Natural killer cell (primary cell): ENCODE measurements around the gene PXDC1. TPM values are rescaled to one million over a fixed set of nuclear protein-coding genes. Genes with fewer than 3 reads are reported as not detected.
A peak's percentile ranks its signal among the peaks of the same experiment; 100 is the strongest.

Source experiments
- ATAC-seq, 3 donors: fragments of 150-1000 bp in 2 of 3; fragments of 200-7000 bp in 1 of 3; cut with Tn5 transposase; 1 replicate in 1 of 3; 2 replicates in 2 of 3; pipeline ENCODE4 v1.10.0; 2021; ENCODE audit warnings: mild to moderate bottlenecking in 2 of 3, moderate library complexity in 2 of 3
- DNase-seq, 2 donors: peaks; one replicate each; pipeline versions ENCODE4 v3.0.0 to v3.0.0-alpha.2; 2013 to 2021; ENCODE audit warnings: mixed read lengths in 1 of 2
- H3K27ac ChIP-seq: one replicate; pipeline ENCODE4 v1.5.1; 2013; ENCODE audit warnings: mild to moderate bottlenecking, low read length
- H3K27me3 ChIP-seq: one replicate; pipeline ENCODE4 v1.6.1; 2013; ENCODE audit warnings: low read length; ENCODE audit not compliant: control insufficient read depth, insufficient read depth
- H3K36me3 ChIP-seq: one replicate; pipeline ENCODE4 v1.6.1; 2013; ENCODE audit warnings: low read length; ENCODE audit not compliant: control insufficient read depth, insufficient read depth
- H3K4me1 ChIP-seq: one replicate; pipeline ENCODE4 v1.6.1; 2013; ENCODE audit warnings: low read length; ENCODE audit not compliant: control insufficient read depth, insufficient read depth
- H3K4me3 ChIP-seq: one replicate; pipeline ENCODE4 v1.5.1; 2013; ENCODE audit warnings: low read length
- H3K9me3 ChIP-seq: one replicate; pipeline ENCODE4 v1.6.1; 2013; ENCODE audit warnings: low read length; ENCODE audit not compliant: control insufficient read depth, insufficient read depth
- H3K27ac Mint-ChIP-seq, 2 donors: one replicate each; pipeline ENCODE4 v1.8.0; 2022; ENCODE audit warnings: mild to moderate bottlenecking in 2 of 2, mixed read lengths in 2 of 2, moderate library complexity in 1 of 2
- H3K27me3 Mint-ChIP-seq, 2 donors: one replicate each; pipeline ENCODE4 v1.8.0; 2022; ENCODE audit warnings: low read depth in 2 of 2, mixed read lengths in 2 of 2
- H3K36me3 Mint-ChIP-seq: one replicate; pipeline ENCODE4 v1.8.0; 2022; ENCODE audit warnings: mixed read lengths
- H3K4me1 Mint-ChIP-seq, 2 donors: one replicate each; pipeline ENCODE4 v1.8.0; 2022; ENCODE audit warnings: mixed read lengths in 2 of 2
- H3K4me3 Mint-ChIP-seq: one replicate; pipeline ENCODE4 v1.8.0; 2022; ENCODE audit warnings: mild to moderate bottlenecking, moderate library complexity, mixed read lengths
- H3K9me3 Mint-ChIP-seq, 2 donors: one replicate each; pipeline ENCODE4 v1.8.0; 2022; ENCODE audit warnings: mixed read lengths in 2 of 2
- CTCF ChIP-seq: fragments of 200-600 bp; IDR thresholded peaks from one replicate; pipeline ENCODE4 v1.8.0; 2022; ENCODE audit warnings: antibody characterized with exemption
- WGBS: methylation state at CpG from one replicate; pipeline ENCODE4 v1.1.7; 2013; ENCODE audit warnings: missing lambda C conversion rate; ENCODE audit not compliant: insufficient coverage; 5-methylcytosine and 5-hydroxymethylcytosine counted together
- intact Hi-C: fragments of 100-400 bp; cut with micrococcal nuclease; formaldehyde crosslinking; loops from one replicate; pipeline ENCODE4 v1.14.2; 2022
- total RNA-seq, 4 donors: library from RNA; stranded (reverse); fragments of 120-200 nt in 1 of 4; gene quantifications; one replicate each; pipeline versions ENCODE4 v1.2.3 to v1.2.4, GENCODE V29; 2013 to 2022

The PXDC1 gene
- total RNA-seq, 3 donors from 2014 or later (not counting 1 experiment from before 2014, with no cell fraction given) = 0.28 TPM; not detected in 1

- H3K27me3 Mint-ChIP-seq = peaks cover 29 to 41% of the 10 kb centered on the region in 2 donors
- intact Hi-C loops = no loop called here
- peaks cover 21% of the 10 kb centered on the region for H3K4me1 ChIP-seq
- no peaks in the 10 kb centered on the region for H3K36me3 ChIP-seq
- DNase-seq (no peak), ATAC-seq (no peak)
- no peaks in the 10 kb centered on the region for H3K9me3 ChIP-seq
- H3K9me3 Mint-ChIP-seq = no peaks in the 10 kb centered on the region
- 97% methylated on average over 20 of the region's 20 CpGs for WGBS
- no peak overlapping the region for H3K27ac Mint-ChIP-seq
- no peak overlapping the region for H3K27ac ChIP-seq
- H3K4me3 Mint-ChIP-seq = no peak overlapping the region
- H3K4me3 ChIP-seq = no peak overlapping the region
- peaks cover 12 to 13% of the 10 kb centered on the region in 2 donors for H3K4me1 Mint-ChIP-seq
- no peaks in the 10 kb centered on the region for H3K27me3 ChIP-seq
- H3K36me3 Mint-ChIP-seq = no peaks in the 10 kb centered on the region
- TF ChIP-seq CTCF = no peak
Observed at GRCh38 chr6:3744901-3745470, 6.5 kb downstream of the PXDC1 start.

- Mint-ChIP-seq H3K27me3 (peaks cover 23 to 37% of the 10 kb centered on the region in 2 donors), H3K4me3 (no peak overlapping the region), H3K4me1 (peaks cover 12 to 13% of the 10 kb centered on the region in 2 donors), H3K9me3 (no peaks in the 10 kb centered on the region), H3K36me3 (no peaks in the 10 kb centered on the region), H3K27ac (peak overlapping the region in 1 of 2 donors; percentile 16)
- Histone ChIP-seq H3K36me3 (no peaks in the 10 kb centered on the region), H3K27me3 (no peaks in the 10 kb centered on the region), H3K4me3 (no peak overlapping the region), H3K4me1 (peaks cover 21% of the 10 kb centered on the region), H3K9me3 (no peaks in the 10 kb centered on the region), H3K27ac (no peak overlapping the region)
- ATAC-seq (no peak), DNase-seq (no peak)
- 93% methylated on average over 19 of the region's 19 CpGs for WGBS
- intact Hi-C loops = no loop called here
- no peak for TF ChIP-seq CTCF
Observed at GRCh38 chr6:3744211-3744900, 7.2 kb downstream of the PXDC1 start.

GRCh38 chr6:3743541-3743940, 8.0 kb downstream of the PXDC1 start:
- Mint-ChIP-seq H3K9me3 (no peaks in the 10 kb centered on the region), H3K4me1 (peaks cover 12 to 13% of the 10 kb centered on the region in 2 donors), H3K36me3 (no peaks in the 10 kb centered on the region), H3K4me3 (no peak overlapping the region), H3K27me3 (peaks cover 19 to 32% of the 10 kb centered on the region in 2 donors), H3K27ac (peak overlapping the region in 1 of 2 donors; percentile 16)
- DNase-seq (no peak), ATAC-seq (no peak)
- no peaks in the 10 kb centered on the region for H3K9me3 ChIP-seq
- no peak for TF ChIP-seq CTCF
- no peak overlapping the region for H3K27ac ChIP-seq
- no peaks in the 10 kb centered on the region for H3K27me3 ChIP-seq
- intact Hi-C loops = loop anchor here (1.0 kb wide), 1 partner anchor 248 kb away; no protein-coding TSS in a partner anchor
- H3K4me1 ChIP-seq = peaks cover 21% of the 10 kb centered on the region
- no peaks in the 10 kb centered on the region for H3K36me3 ChIP-seq
- no peak overlapping the region for H3K4me3 ChIP-seq
- WGBS = 96% methylated on average over 7 of the region's 10 CpGs
